HG03378 (cell line): ENCODE results near the gene SRY.
"Not testable (repeated sequence)": the region's sequence is repeated elsewhere in the genome, so short reads cannot be mapped to it uniquely, and the experiment has no call there.

Experiments used
- ATAC-seq: cut with Tn5 transposase; IDR thresholded peaks from one replicate; pipeline ENCODE4 v1.9.1; 2021; ENCODE audit warnings: mild to moderate bottlenecking, moderate library complexity; ENCODE audit not compliant: unreplicated experiment

SRY gene

DNA sequence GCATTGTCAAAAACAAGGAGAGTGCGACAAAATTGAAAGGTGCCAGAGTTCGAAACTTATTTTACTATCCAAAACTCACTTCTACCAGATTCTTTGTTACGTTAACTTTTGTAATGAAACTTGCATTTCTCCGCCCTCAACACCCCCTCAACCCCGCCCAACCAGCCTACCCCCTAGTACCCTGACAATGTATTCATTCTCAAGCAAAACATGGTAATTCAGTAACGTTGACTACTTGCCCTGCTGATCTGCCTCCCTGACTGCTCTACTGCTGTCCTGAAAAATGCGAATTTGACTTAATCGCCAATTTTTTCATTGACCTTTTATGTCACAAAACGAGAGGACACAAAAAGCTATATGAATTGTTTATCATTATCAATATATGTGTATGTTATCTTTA, at the start of gene SRY:
SRY (minus strand) TSS at position 83 of the 400 bp plus-strand sequence; CDS start at position 4, 79 bp downstream.
- no peak for ATAC-seq

DNA sequence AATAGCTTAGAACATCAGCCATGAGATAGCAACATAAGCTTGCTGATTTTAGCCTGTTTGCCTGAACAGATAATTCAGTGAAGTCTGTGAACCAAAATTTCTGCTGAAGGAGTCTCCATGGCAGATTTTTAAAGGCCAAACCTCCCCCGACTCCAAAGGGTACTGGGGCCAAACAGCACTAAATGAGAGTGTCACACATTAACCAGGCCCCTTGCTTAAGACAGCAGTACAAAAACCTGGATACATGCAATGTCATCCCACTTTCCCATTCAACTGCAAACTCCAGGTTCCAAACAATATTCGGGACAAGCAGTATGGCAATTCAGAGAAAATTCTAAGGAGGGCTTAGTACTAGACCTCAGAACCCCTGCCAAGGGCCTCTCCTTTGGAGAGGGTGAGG, 49.6 kb upstream of the SRY start:
- no peak for ATAC-seq

DNA sequence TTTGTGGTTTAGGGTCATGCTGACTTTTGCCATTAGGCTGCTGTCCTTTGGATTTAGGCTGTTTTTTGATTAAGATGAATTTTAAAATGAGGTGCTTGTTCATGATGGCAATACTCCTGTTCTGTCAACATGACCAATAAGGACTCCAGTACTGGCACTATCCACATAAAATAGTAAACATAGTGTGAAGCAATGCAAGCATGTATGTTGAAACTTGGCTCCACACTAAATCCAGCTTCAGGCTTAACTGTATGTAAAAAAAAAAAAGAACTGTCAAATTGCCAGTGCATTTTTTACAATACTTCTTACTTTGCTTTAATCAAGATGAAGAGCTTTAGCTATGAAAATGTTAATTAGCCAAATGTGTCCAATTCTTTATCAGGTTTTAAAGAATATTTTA, 47.7 kb upstream of the SRY start:
- ATAC-seq = no peak

DNA sequence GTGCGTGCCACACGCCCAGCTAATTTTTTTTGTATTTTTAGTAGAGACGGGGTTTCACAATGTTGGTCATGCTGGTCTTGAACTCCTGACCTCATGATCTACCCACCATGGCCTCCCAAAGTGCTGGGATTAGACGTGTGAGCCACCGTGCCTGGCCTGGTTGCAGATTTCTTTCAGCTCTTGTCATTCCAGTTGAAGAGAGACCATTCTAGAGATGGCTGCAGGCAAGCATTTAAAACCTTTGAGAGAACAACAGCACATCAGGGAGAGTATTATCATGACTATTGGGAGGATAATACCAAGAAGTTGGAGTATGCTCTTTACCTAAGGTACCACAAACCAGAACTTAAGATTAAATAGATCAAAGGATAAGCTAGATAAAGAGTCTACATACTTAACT, 41.0 kb upstream of the SRY start:
- no peak for ATAC-seq

DNA sequence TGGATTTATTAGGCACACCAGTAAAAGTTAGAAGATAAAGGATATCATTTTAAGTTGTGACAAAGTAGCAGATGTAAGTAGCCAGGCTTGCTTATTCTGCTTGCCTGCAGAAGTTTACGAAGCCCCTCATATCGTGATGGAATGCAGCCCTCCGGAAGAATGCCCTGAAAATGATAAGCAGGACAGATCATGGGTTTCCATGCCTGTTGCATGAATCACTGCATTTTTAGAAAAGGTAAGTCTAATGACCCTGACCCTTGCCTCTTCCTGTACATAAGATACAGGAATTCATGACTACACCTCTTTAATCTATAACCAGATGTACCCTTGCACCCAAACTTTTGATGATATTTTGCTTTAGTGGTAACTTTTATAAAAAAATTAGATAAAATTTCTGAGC, 37.0 kb upstream of the SRY start:
- ATAC-seq = no peak

DNA sequence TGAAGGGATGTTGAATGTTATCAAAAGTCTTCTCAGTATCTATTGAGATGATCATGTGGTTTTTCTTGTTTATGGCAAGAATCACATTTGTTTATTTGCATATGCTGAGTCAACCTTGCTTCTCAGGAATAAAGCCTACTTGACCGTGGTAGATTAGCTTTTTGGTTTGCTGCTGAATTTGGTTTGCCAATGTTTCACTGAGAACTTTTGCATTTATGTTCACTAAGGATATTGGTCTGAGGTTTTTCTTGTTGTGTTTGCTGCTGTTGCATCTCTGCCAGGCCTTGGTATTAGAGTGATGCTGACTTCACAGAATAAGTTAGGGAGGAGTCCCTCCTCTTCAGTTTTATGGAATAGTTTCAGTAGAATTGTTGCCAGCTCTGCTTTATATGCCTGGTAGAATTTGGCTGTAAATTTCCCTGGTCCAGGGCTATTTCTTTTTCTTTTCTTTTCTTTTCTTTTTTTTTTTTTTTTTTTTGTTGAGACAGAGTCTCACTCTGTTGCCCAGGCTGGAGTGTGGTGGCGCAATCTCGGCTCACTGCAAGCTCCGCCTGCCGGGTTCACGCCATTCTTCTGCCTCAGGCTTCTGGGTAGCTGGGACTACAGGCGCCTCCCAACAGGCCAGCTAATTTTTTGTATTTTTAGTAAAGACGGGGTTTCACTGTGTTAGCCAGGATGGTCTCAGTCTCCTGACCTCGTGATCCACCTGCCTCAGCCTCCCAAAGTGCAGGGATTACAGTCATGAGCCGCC, 29.8 kb upstream of the SRY start:
- ATAC-seq = not testable (repeated sequence)

DNA sequence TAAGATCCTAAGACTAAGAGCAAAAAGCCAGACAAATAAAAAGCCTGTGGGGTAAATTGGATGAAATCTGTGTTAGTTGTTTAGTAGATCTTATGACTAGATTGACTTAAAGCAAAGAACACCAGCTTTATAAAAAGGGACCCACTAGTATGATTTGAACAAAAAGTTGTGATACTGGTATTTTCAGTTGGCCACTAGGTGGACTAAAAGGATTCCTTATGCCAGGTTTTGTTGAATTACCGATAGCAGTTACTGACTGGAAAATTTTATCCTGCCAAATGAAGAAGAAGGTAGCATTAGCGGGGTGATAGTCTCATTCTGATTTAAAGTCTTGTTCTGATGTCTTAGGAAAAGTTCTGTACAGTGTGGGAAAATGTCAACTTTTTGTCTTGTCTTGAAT, 12.8 kb upstream of the SRY start:
- ATAC-seq = no peak

DNA sequence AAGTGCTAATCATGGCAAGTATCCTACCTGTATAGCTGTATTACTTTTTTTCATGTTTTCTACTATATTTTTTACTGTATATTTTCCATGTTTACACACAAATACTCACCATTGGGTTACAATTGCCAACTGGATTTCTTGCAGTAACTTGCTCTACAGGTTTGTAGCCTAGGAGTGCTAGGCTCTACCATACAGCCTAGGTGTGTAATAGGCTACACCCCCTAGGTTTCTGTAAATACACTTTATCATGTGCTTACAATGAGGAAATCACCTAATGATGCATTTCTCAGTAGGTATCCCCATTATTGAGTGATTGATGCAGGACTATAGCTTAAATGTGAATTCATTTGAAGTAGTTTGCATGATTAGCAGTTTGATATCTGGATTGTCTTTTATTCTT, 10.5 kb upstream of the SRY start:
- no peak for ATAC-seq

DNA sequence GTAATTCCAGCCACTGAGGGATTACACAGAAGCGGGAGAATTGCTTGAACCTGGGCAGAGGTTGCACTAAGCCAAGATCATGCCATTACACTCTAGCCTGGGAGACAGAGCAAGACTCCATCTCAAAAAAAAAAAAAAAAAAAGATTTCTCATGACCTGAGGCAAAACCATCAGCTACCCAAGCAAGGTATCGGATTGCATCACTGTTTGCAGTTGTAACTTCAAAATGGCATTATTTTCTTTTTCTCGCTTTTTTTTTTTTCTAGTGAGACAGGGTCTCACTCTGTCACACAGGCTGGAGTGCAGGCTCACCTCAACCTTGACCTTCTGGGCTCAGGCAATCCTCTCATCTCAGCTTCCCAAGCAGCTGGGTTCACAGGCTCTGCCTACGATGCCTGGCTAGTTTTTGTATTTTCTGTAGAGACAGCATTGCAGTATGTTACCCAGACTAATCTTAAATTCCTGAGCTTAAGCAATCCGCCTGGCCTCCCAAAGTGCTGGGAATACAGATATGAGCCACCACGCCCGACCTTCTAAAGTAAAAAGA, 9.6 kb upstream of the SRY start:
- ATAC-seq = no peak

DNA sequence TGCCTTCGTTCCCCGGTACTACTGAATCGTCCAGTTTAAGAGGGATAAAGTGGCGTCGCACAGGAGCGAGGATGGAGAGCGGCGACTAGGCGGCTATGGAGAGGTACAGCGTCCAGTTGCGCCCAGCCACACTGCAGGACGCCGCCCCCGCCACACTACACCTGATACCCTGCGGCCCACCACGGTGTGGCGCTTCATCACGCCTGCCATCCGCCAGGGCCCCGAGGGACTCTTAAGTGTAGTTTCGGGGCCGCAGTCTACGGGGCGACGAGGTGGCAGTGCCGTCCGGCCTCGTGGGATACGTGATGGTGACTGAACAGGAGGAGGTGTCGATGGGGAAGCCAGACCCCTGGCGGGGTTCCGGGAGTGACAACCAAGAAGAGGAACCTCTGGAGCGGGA, 2.3 kb upstream of the SRY start:
- ATAC-seq = no peak

DNA sequence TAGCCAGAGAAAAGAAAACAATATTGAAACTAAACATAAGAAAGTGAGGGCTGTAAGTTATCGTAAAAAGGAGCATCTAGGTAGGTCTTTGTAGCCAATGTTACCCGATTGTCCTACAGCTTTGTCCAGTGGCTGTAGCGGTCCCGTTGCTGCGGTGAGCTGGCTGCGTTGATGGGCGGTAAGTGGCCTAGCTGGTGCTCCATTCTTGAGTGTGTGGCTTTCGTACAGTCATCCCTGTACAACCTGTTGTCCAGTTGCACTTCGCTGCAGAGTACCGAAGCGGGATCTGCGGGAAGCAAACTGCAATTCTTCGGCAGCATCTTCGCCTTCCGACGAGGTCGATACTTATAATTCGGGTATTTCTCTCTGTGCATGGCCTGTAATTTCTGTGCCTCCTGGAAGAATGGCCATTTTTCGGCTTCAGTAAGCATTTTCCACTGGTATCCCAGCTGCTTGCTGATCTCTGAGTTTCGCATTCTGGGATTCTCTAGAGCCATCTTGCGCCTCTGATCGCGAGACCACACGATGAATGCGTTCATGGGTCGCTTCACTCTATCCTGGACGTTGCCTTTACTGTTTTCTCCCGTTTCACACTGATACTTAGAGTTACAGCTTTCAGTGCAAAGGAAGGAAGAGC, 488 bp downstream of the SRY start:
- no peak for ATAC-seq
